B cell (primary cell): ENCODE data around the gene ASB4.

ENCODE experiments used
- CTCF ChIP-seq: fragments of 200-600 bp; IDR thresholded peaks from one replicate; pipeline ENCODE4 v1.8.0; 2022; ENCODE audit warnings: antibody characterized with exemption, mild to moderate bottlenecking
- EZH2 ChIP-seq: IDR thresholded peaks from 2 replicates; pipeline ENCODE4 v1.6.1; 2012; ENCODE audit warnings: borderline replicate concordance, low read depth, mild to moderate bottlenecking, moderate library complexity, low read length; ENCODE audit not compliant: insufficient read depth, poor library complexity, severe bottlenecking

- TF ChIP-seq EZH2 = no peak
- TF ChIP-seq CTCF = no peak
Measured at GRCh38 chr7:95493247-95493646, 7.5 kb downstream of the ASB4 start.
